ENCODE measurements around the gene PIK3R6. TPM values are rescaled to one million over a fixed set of nuclear protein-coding genes. Genes with fewer than 3 reads are reported as not detected.

The PIK3R6 gene
- total RNA-seq, 4 donors from 2014 or later = 1.5 to 2.2 (median 2.0) TPM

- H3K9me3 ChIP-seq = no peaks in the 10 kb centered on the region
- peaks cover 16% of the 10 kb centered on the region for H3K27me3 ChIP-seq
- H3K27ac ChIP-seq = no peak overlapping the region
- 78 to 80% methylated on average over 1 to 7 of the region's 9 CpGs for WGBS, 2 donors (ENCODE audit: low coverage in 1 of 2)
- H3K36me3 ChIP-seq = no peaks in the 10 kb centered on the region
- H3K4me1 ChIP-seq = no peaks in the 10 kb centered on the region
- TF ChIP-seq EP300 (IDR thresholded peaks at IDR 0.05) (no peak), CTCF (IDR thresholded peaks at IDR 0.05) (no peak), POLR2A (IDR thresholded peaks at IDR 0.05) (no peak), POLR2AphosphoS5 (IDR thresholded peaks at IDR 0.05) (no peak)
- no peak for ATAC-seq
- H3K4me3 ChIP-seq = no peak overlapping the region
Measured at GRCh38 chr17:8862213-8863056, 5.0 kb downstream of the PIK3R6 start.

- 64 to 87% methylated on average over 5 to 7 of the region's 7 CpGs for WGBS, 2 donors (ENCODE audit: low coverage in 1 of 2)
- TF ChIP-seq POLR2A (IDR thresholded peaks at IDR 0.05) (no peak), CTCF (IDR thresholded peaks at IDR 0.05) (no peak), POLR2AphosphoS5 (IDR thresholded peaks at IDR 0.05) (no peak), EP300 (IDR thresholded peaks at IDR 0.05) (no peak)
- Histone ChIP-seq H3K9me3 (no peaks in the 10 kb centered on the region), H3K27me3 (peaks cover 14% of the 10 kb centered on the region), H3K27ac (no peak overlapping the region), H3K4me3 (no peak overlapping the region), H3K4me1 (no peaks in the 10 kb centered on the region), H3K36me3 (no peaks in the 10 kb centered on the region)
- no peak for ATAC-seq
Measured at GRCh38 chr17:8861495-8862181, 5.8 kb downstream of the PIK3R6 start.

- Histone ChIP-seq H3K27me3 (peaks cover 10% of the 10 kb centered on the region), H3K9me3 (no peaks in the 10 kb centered on the region), H3K4me3 (no peak overlapping the region), H3K36me3 (no peaks in the 10 kb centered on the region), H3K4me1 (no peaks in the 10 kb centered on the region), H3K27ac (no peak overlapping the region)
- whole genome bisulfite sequencing, 2 donors (ENCODE audit: low coverage in 1 of 2) = 81% methylated on average over 9 to 12 of the region's 14 CpGs
- no peak for ATAC-seq
- no peak for TF ChIP-seq POLR2AphosphoS5 (IDR thresholded peaks at IDR 0.05)
- TF ChIP-seq EP300 (IDR thresholded peaks at IDR 0.05) = no peak
- no peak for TF ChIP-seq CTCF (IDR thresholded peaks at IDR 0.05)
- TF ChIP-seq POLR2A (IDR thresholded peaks at IDR 0.05) = no peak
Measured at GRCh38 chr17:8859804-8860430, 7.6 kb downstream of the PIK3R6 start.

GRCh38 chr17:8859027-8859803, 8.3 kb downstream of the PIK3R6 start:
- ATAC-seq = no peak
- TF ChIP-seq EP300 (IDR thresholded peaks at IDR 0.05) (no peak), POLR2A (IDR thresholded peaks at IDR 0.05) (no peak), POLR2AphosphoS5 (IDR thresholded peaks at IDR 0.05) (no peak), CTCF (IDR thresholded peaks at IDR 0.05) (no peak)
- Histone ChIP-seq H3K27ac (no peak overlapping the region), H3K4me3 (no peak overlapping the region), H3K9me3 (no peaks in the 10 kb centered on the region), H3K27me3 (peaks cover 10% of the 10 kb centered on the region), H3K36me3 (no peaks in the 10 kb centered on the region), H3K4me1 (no peaks in the 10 kb centered on the region)
- WGBS, 2 donors (ENCODE audit: low coverage in 1 of 2) = 98 to 100% methylated on average over 1 to 5 of the region's 11 CpGs

Data from gastroesophageal sphincter (tissue), 4 donors.